Activated CD8-positive, alpha-beta T cell treated with anti-CD3 and anti-CD28 coated beads, Interleukin-2, amount 10 ng/mL, durations not matched to agents 7 days and 5 days (primary cell): ENCODE results near the gene NOL11. TPM values are rescaled to one million over a fixed set of nuclear protein-coding genes. Genes with fewer than 3 reads are reported as not detected.
"Not testable (repeated sequence)": the region's sequence is repeated elsewhere in the genome, so short reads cannot be mapped to it uniquely, and the experiment has no call there.

Experiments
- ATAC-seq: fragments of 150-1000 bp; cut with Tn5 transposase; one replicate; pipeline ENCODE4 v1.10.0; 2021; ENCODE audit warnings: moderate library complexity
- CTCF ChIA-PET: fragments of 350-600 bp; sonication (Branson Sonifier 250); formaldehyde crosslinking; loops from one replicate; lab custom pipeline; 2021; ENCODE audit warnings: antibody characterized with exemption; lab: Charles Lee
- POLR2A ChIA-PET: fragments of 350-600 bp; sonication (Branson Sonifier 250); formaldehyde crosslinking; loops from one replicate; lab custom pipeline; 2021; ENCODE audit warnings: antibody characterized with exemption; lab: Charles Lee
- DNase-seq: peaks from one replicate; pipeline ENCODE4 v3.0.0-alpha.2; 2020
- H3K27ac Mint-ChIP-seq: one replicate; pipeline ENCODE4 v1.8.0; 2021; ENCODE audit warnings: mild to moderate bottlenecking, mixed read lengths
- H3K27me3 Mint-ChIP-seq: one replicate; pipeline ENCODE4 v1.8.0; 2021; ENCODE audit warnings: low read depth, mixed read lengths
- H3K36me3 Mint-ChIP-seq: one replicate; pipeline ENCODE4 v1.8.0; 2021; ENCODE audit warnings: low read depth, mixed read lengths
- H3K4me1 Mint-ChIP-seq: one replicate; pipeline ENCODE4 v1.8.0; 2021; ENCODE audit warnings: low read depth, mixed read lengths
- H3K4me3 Mint-ChIP-seq: one replicate; pipeline ENCODE4 v1.8.0; 2021; ENCODE audit warnings: mild to moderate bottlenecking, mixed read lengths
- H3K9me3 Mint-ChIP-seq: one replicate; pipeline ENCODE4 v1.8.0; 2022; ENCODE audit warnings: mixed read lengths; ENCODE audit not compliant: insufficient read depth
- total RNA-seq, 2 experiments: library from RNA; stranded (reverse); gene quantifications; one replicate each; pipeline ENCODE4 v1.2.3, GENCODE V29; 2021

Gene NOL11
- total RNA-seq, 2 experiments from 2014 or later: 54.0 to 55.6 TPM

- Mint-ChIP-seq H3K9me3 (no peaks in the 10 kb centered on the region), H3K4me1 (peaks cover 5% of the 10 kb centered on the region), H3K36me3 (peaks cover 17% of the 10 kb centered on the region), H3K27me3 (no peaks in the 10 kb centered on the region), H3K27ac (no peak overlapping the region), H3K4me3 (no peak overlapping the region)
- ATAC-seq (no peak), DNase-seq (no peak)
- POLR2A ChIA-PET: interaction anchor here (1.5 kb wide), 1 partner anchor 210 kb away, joined by 3 read pairs; no protein-coding TSS in a partner anchor
- CTCF ChIA-PET: interaction anchor here (0.8 to 4.5 kb wide), 3 partner anchors 308 to 323 kb away, joined by 3 to 75 read pairs (median 18); partner anchors contain the start of gene PITPNC1
These were observed 31.5 kb upstream of the NOL11 start for GRCh38 chr17:67686241-67686640.

DNA sequence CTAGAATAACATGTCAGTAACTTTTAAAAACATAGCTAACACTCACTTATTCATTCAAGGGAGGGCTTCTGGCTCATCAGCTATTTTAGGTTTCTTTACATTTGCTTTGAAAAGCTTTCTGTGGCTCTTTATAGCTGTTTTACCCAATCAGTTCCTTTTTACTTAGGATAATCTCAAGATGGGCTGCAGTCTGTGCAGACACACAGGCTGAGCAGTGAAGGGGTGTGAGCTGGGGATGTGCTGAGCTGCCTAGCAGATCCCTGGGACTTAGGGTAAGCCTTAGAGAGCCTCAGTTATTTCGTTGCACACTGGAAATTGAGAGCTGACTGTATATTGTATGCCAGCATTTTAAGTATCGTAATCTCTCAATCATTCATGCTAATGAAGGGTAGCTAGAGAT is 30.2 kb upstream of the NOL11 start:
- Mint-ChIP-seq H3K27me3 (no peaks in the 10 kb centered on the region), H3K36me3 (peaks cover 20% of the 10 kb centered on the region), H3K4me3 (no peak overlapping the region), H3K27ac (no peak overlapping the region), H3K4me1 (peaks cover 5% of the 10 kb centered on the region), H3K9me3 (no peaks in the 10 kb centered on the region)
- CTCF ChIA-PET: interaction anchor here (0.8 to 4.5 kb wide), 9 partner anchors 10 to 393 kb away, joined by 3 to 75 read pairs (median 5); partner anchors contain the start of gene PITPNC1
- DNase-seq (no peak), ATAC-seq (no peak)
- POLR2A ChIA-PET: interaction anchor here (1.5 kb wide), 1 partner anchor 212 kb away, joined by 3 read pairs; no protein-coding TSS in a partner anchor

DNA sequence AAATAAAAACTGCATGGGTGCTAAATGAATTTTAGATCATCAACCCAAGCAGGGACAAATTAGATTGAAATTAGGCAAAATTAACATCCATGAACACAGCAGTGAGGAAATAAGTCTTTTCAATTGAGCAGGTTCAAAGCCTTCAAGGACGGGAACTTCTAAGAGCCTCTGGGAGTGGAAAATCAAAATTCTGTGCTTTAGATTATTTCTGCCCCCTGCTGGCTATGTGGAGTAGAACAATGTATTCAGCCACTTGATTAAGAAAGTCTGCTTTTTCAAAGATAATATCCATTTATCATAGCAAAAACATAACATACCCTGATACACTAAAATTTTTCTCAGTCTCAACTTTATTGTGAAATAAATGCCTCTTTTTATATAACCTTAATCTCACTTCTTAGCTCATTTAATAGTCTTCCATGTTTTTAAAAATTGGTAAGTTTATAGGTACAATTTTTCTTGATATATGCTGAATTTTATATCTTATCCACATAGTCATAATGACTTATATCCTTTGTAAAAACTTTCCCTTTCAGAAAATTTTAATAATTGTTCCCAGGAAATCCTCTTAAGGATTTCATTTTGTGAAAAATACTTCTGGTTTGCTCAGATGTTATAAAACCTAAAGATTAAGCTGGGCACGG is 28.1 kb upstream of the NOL11 start:
- CTCF ChIA-PET: interaction anchor here (0.7 to 4.5 kb wide), 20 partner anchors 9 to 330 kb away, joined by 3 to 75 read pairs (median 3); partner anchors contain the start of genes NOL11 and PITPNC1
- Mint-ChIP-seq H3K27ac (no peak overlapping the region), H3K9me3 (no peaks in the 10 kb centered on the region), H3K4me3 (no peak overlapping the region), H3K4me1 (peaks cover 5% of the 10 kb centered on the region), H3K36me3 (peaks cover 27% of the 10 kb centered on the region), H3K27me3 (no peaks in the 10 kb centered on the region)
- POLR2A ChIA-PET: interaction anchor here (1.2 kb wide), 1 partner anchor 312 kb away, joined by 4 read pairs; the partner anchor contains the start of gene PITPNC1
- DNase-seq (peak; percentile 72), ATAC-seq (no peak)

- Mint-ChIP-seq H3K36me3 (peaks cover 19% of the 10 kb centered on the region), H3K4me1 (peaks cover 5% of the 10 kb centered on the region), H3K27me3 (no peaks in the 10 kb centered on the region), H3K9me3 (no peaks in the 10 kb centered on the region), H3K4me3 (no peak overlapping the region), H3K27ac (no peak overlapping the region)
- ChIA-PET CTCF (interaction anchor here (5.7 kb wide), 1 partner anchor 318 kb away, joined by 29 read pairs; no protein-coding TSS in a partner anchor), POLR2A (no interaction called here)
- ATAC-seq (no peak), DNase-seq (no peak)
These were observed 23.9 kb upstream of the NOL11 start for GRCh38 chr17:67693811-67694210.

DNA sequence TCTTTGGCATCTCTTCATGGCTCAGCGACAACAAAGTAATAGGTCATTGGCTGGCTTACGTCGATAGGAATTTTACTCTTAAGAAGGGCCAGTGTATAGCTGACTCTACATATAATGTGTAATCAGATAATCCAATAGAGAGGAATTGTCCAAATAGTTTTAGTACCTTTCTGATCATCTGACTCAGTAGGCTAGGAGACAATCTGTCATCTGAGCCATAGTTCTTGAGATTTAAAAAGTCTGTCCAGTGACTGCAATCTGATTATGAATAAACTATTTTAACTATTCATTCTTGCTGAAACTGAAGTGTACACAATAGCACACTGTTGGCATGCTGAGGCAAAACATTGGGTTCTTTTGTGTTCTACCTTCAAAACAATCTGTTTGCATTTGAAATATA is 21.4 kb upstream of the NOL11 start:
- ATAC-seq (no peak), DNase-seq (no peak)
- Mint-ChIP-seq H3K4me1 (no peaks in the 10 kb centered on the region), H3K27ac (no peak overlapping the region), H3K9me3 (no peaks in the 10 kb centered on the region), H3K4me3 (no peak overlapping the region), H3K27me3 (no peaks in the 10 kb centered on the region), H3K36me3 (peaks cover 17% of the 10 kb centered on the region)
- ChIA-PET POLR2A (no interaction called here), CTCF (interaction anchor here (0.9 to 5.7 kb wide), 5 partner anchors 9 to 321 kb away, joined by 3 to 29 read pairs (median 4); no protein-coding TSS in a partner anchor)

- H3K36me3 Mint-ChIP-seq: peaks cover 16% of the 10 kb centered on the region
- ChIA-PET CTCF (interaction anchor here (0.9 to 5.7 kb wide), 5 partner anchors 9 to 322 kb away, joined by 3 to 29 read pairs (median 4); no protein-coding TSS in a partner anchor), POLR2A (no interaction called here)
- H3K27ac Mint-ChIP-seq: no peak overlapping the region
- no peak overlapping the region for H3K4me3 Mint-ChIP-seq
- no peaks in the 10 kb centered on the region for H3K4me1 Mint-ChIP-seq
- DNase-seq (no peak), ATAC-seq (no peak)
- H3K9me3 Mint-ChIP-seq: no peaks in the 10 kb centered on the region
- H3K27me3 Mint-ChIP-seq: no peaks in the 10 kb centered on the region
These were observed 20.8 kb upstream of the NOL11 start for GRCh38 chr17:67696853-67697498.

DNA sequence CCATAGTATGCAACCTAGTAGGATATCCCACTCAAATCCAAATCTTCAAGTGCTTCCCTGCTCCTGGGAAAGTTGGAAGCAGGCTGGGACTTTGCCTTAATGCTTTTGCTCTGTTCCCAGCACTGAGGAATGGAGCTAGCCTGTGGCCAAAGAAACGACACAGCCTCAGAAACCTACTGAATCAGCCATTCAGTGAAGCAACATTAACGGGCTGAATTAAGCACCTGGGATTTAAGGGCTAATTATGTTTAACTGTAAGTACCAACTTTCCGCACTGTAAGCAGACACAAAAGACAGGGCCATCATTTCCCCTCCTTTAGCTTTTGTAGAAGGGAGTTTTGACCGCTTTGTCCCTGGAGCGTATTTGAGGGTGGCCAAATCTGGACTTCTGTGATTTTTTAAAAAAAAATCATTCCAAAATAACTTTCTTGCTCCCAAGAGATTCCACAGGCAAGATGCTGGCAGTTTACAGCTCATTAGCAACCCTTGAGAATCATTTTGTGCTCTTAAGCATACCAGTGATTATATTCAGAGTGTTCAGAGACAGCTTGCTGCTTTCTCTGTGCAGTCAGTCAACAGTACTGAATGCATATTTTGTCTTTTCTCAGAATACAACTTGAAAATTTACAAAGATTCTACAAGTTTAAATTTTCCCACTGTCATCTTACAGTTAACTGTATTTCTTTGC is 17.6 kb upstream of the NOL11 start:
- ChIA-PET CTCF (interaction anchor here (1.3 to 1.7 kb wide), 2 partner anchors 10 to 13 kb away, joined by 5 to 6 read pairs; no protein-coding TSS in a partner anchor), POLR2A (no interaction called here)
- ATAC-seq (no peak), DNase-seq (no peak)
- Mint-ChIP-seq H3K27me3 (peaks cover 3% of the 10 kb centered on the region), H3K36me3 (no peaks in the 10 kb centered on the region), H3K4me1 (no peaks in the 10 kb centered on the region), H3K27ac (no peak overlapping the region), H3K4me3 (no peak overlapping the region), H3K9me3 (no peaks in the 10 kb centered on the region)

DNA sequence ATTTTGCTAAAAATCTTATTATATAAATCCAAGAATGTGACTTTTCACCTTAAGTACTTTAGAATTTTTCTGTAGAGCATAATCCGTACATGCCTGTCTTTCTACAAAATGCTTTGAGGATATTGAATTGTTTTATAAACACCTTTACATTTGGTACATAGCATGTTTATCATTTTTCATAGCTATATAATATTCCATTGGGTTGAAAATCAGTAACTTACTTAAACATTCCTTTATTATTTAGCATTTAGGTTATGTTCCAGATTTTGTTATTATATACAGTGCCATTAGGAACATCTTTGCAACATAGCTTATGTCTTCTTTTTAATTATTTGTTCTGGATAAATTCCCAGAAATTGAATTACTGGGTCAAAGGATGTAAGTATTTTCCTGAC is 17.0 kb upstream of the NOL11 start:
- Mint-ChIP-seq H3K27me3 (peaks cover 3% of the 10 kb centered on the region), H3K4me1 (no peaks in the 10 kb centered on the region), H3K36me3 (no peaks in the 10 kb centered on the region), H3K9me3 (no peaks in the 10 kb centered on the region), H3K27ac (no peak overlapping the region), H3K4me3 (no peak overlapping the region)
- DNase-seq (no peak), ATAC-seq (no peak)
- ChIA-PET POLR2A (no interaction called here), CTCF (interaction anchor here (1.3 to 1.7 kb wide), 2 partner anchors 11 to 13 kb away, joined by 5 to 6 read pairs; no protein-coding TSS in a partner anchor)

DNA sequence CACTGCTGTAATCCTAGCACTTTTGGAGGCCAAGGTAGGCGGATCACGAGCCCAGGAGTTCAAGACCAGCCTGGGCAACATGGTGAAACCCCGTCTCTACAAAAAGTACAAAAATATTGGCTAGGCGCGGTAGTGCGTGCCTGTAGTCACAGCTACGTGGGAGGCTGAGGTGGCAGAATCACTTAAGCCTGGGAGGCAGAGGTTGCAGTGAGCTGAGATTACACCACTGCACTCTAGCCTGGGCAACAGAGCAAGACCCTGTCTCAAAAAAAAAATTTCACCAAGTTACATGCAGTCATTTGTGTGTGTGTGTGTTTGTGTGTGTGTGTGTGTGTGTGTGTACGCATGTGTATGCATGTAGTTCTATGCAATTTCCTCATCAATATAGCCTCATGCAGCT is 14.9 kb upstream of the NOL11 start:
- H3K4me3 Mint-ChIP-seq, H3K27ac Mint-ChIP-seq, H3K36me3 Mint-ChIP-seq, CTCF ChIA-PET, H3K9me3 Mint-ChIP-seq, H3K4me1 Mint-ChIP-seq, ATAC-seq, DNase-seq, H3K27me3 Mint-ChIP-seq: not testable (repeated sequence)
- POLR2A ChIA-PET: interaction anchor here (1.6 kb wide), 1 partner anchor 14 kb away, joined by 7 read pairs; no protein-coding TSS in a partner anchor

DNA sequence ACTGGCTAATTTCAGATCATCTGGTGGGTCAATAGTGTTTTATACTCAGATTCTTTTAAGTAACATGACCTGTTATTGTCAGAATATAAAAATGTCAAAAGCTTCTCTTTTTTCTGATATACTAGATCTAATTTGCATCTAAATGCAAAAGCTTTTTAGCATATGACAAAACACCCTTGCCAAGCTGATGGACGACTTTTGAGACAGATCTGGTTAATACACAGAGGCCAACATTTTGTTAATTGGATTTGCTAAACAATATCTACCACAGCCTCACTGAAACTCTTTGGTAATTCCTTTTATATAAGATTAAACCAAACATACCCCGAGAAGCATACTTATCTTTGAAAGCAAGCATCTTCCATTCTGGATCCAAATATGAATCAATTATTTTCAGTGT is 10.3 kb upstream of the NOL11 start:
- ChIA-PET POLR2A (interaction anchor here (2.1 kb wide), 1 partner anchor 10 kb away, joined by 9 read pairs; the partner anchor contains the start of gene NOL11), CTCF (interaction anchor here (1.1 to 1.9 kb wide), 4 partner anchors 9 to 17 kb away, joined by 4 to 7 read pairs (median 5); no protein-coding TSS in a partner anchor)
- Mint-ChIP-seq H3K4me3 (no peak overlapping the region), H3K9me3 (no peaks in the 10 kb centered on the region), H3K27ac (no peak overlapping the region), H3K36me3 (no peaks in the 10 kb centered on the region), H3K4me1 (no peaks in the 10 kb centered on the region), H3K27me3 (peaks cover 8% of the 10 kb centered on the region)
- DNase-seq (no peak), ATAC-seq (no peak)

- H3K4me3 Mint-ChIP-seq: no peak overlapping the region
- peaks cover 8% of the 10 kb centered on the region for H3K27me3 Mint-ChIP-seq
- DNase-seq (no peak), ATAC-seq (no peak)
- no peaks in the 10 kb centered on the region for H3K9me3 Mint-ChIP-seq
- no peaks in the 10 kb centered on the region for H3K4me1 Mint-ChIP-seq
- ChIA-PET CTCF (interaction anchor here (1.4 to 2.1 kb wide), 3 partner anchors 9 to 18 kb away, joined by 3 to 11 read pairs (median 4); partner anchors contain the start of gene NOL11), POLR2A (interaction anchor here (1.4 kb wide), 1 partner anchor 9 kb away, joined by 5 read pairs; no protein-coding TSS in a partner anchor)
- H3K27ac Mint-ChIP-seq: no peak overlapping the region
- H3K36me3 Mint-ChIP-seq: no peaks in the 10 kb centered on the region
These were observed 9.4 kb upstream of the NOL11 start for GRCh38 chr17:67708378-67708777.
